Stimulated activated CD4-positive, alpha-beta T cell treated with anti-CD3 and anti-CD28 coated beads, TNF-alpha, amount 100 ng/mL, for 48 hours (primary cell): Measurements from ENCODE around the gene OBSCN.
A peak's percentile ranks its signal among the peaks of the same experiment; 100 is the strongest.

Experiments used
- DNase-seq, 3 donors: peaks; one replicate each; pipeline ENCODE4 v3.0.0-alpha.2; 2020; ENCODE audit warnings: low read depth in 3 of 3

OBSCN gene

DNA sequence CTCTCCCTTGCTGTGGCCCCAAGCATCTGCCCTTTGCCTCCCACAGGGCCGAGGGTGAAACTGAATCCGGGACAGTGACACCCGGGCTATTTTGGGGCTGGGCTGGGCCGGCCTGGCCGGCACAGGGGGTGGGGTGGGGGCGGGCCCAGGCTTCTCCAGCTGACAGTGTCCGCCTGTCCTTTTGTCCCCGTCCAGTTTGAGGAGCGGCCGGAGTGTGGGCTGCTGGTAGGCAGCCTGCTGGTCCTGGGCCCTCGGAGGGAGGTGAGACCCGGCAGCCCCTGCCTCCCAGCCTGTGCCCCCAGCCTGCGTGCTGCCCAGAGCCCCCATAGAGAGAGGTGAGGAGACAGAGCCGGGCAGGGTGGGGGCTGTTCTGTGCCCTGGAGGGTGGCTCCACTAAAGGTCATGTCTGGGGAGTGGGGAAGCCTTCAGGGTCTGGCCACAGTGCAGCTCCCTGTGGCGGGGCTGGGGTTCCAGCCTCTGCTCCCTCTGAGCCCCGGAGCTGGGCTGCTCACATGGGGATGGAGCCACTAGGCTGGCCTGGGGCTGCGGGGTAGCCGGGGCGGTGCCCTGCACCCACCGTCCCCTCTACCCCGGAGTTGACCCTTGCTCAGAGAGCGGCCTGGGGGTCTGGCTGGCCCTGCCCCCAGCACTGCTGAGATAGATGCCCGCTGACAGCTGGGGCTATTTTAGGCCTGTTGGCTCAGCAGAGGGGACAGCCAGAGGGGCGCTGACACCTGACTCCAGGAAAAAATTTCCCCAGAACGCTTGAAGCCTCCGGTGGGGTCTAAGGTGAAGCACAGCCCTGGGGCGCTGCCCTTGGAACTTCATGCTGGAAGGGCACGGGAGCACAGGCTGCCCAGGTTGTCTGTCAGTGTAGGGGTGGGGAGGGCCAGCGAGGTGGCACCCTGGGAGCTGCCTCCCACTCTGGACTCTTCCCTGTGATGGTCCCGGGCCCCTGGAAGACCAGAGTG is at the start of gene OBSCN:
Gene OBSCN (plus strand): TSS at position 194 of the 971 bp plus-strand sequence. CDS start 3,740 bp downstream, outside the sequence.
- no peak for DNase-seq

DNA sequence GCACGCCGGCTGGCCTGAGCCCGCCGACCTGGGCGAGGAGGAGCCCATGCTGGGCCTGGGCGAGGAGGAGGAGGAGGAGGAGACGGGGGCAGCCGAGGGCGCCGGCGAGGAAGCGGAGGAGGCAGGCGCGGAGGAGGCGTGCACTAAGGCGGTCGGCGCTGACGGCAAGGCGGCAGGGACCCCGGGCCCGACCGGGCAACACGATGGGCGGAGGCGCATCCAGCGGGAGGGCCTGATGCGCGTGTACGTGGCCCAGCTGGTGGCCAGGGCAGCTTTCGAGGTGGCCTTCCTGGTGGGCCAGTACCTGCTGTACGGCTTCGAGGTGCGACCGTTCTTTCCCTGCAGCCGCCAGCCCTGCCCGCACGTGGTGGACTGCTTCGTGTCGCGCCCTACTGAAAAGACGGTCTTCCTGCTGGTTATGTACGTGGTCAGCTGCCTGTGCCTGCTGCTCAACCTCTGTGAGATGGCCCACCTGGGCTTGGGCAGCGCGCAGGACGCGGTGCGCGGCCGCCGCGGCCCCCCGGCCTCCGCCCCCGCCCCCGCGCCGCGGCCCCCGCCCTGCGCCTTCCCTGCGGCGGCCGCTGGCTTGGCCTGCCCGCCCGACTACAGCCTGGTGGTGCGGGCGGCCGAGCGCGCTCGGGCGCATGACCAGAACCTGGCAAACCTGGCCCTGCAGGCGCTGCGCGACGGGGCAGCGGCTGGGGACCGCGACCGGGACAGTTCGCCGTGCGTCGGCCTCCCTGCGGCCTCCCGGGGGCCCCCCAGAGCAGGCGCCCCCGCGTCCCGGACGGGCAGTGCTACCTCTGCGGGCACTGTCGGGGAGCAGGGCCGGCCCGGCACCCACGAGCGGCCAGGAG is 49.5 kb upstream of the OBSCN start:
- no peak for DNase-seq

- no peak for DNase-seq
Observed at GRCh38 chr1:228159008-228159665, 48.7 kb upstream of the OBSCN start.

GRCh38 chr1:228160201-228160761 is 47.6 kb upstream of the OBSCN start:
- DNase-seq, result no peak

- no peak for DNase-seq
Observed at GRCh38 chr1:228161362-228161761, 46.5 kb upstream of the OBSCN start.

GRCh38 chr1:228161866-228162265 is 46.0 kb upstream of the OBSCN start:
- DNase-seq, result no peak

- DNase-seq, result no peak
Observed at GRCh38 chr1:228162286-228163006, 45.4 kb upstream of the OBSCN start.

DNA sequence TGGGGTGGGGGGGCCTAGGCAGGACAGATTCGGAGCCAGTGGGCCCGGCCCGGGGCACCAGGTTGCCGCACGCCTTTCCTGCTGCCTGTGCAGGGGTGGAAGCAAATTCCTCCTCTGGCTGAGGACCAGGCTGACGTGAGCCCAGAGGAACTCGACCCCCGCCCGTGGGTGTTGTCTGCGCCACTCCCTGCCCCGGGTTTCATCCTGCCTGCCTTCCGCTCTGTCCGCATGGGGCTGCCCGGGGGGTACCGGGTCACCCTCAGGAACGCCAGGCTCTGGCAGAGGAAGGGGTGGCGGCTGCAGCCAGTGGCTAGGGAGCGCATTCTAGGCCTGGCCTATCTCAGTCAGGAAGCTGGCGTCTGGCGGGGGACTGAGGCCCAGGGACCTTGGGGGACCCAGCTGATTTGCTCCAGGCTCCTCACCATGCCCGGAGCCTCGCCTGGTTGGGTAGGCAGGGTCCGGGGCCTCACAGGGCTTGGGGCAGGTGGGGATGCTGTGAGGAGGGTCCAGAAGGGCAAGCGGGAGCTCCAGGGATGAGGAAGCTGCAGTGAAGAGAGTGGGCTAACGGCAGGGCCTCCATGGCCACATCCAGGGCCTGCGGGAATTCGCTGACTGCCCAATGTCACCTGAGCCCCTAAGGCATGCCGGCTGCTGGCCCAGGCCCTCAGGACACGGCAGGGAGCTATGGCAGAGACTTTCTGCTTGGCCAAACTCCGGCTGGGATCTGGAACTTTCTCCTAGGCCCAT is 44.7 kb upstream of the OBSCN start:
- no peak for DNase-seq

GRCh38 chr1:228163776-228164519 is 43.9 kb upstream of the OBSCN start:
- no peak for DNase-seq

GRCh38 chr1:228164561-228165371 is 43.1 kb upstream of the OBSCN start:
- no peak for DNase-seq

GRCh38 chr1:228165372-228166169 is 42.3 kb upstream of the OBSCN start, which contains the start of gene IBA57:
Gene IBA57, plus strand, starts transcription at chr1:228165804. Its CDS starts 13 bp downstream, at chr1:228165817.
- DNase-seq, result peak; percentile 99 to 100 (median 99)

- DNase-seq, result peak; percentile 28 to 47 (median 40)
Observed at GRCh38 chr1:228166170-228166936, 41.5 kb upstream of the OBSCN start.

GRCh38 chr1:228168563-228169270 is 39.1 kb upstream of the OBSCN start:
- no peak for DNase-seq

DNA sequence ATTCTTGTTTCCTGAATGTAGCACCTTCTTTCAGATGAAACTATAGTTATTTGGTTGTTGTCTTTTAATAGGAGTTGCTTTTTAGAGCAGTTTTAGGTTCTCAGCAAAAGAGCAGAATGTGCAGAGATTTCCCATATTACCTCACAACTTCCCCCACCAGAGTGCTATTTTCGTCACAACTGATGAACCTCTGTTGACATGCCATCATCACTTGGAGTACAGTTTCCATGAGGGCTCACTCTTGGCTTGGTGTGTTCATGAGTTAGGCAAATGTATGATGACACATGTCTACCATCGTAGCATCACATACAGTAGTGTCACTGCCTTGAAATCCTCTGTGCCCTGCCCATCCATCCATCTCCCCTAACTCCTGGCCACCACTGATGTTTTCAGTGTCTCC is 38.5 kb upstream of the OBSCN start:
- no peak for DNase-seq

GRCh38 chr1:228170666-228171065 is 37.2 kb upstream of the OBSCN start:
- no peak for DNase-seq

- no peak for DNase-seq
Observed at GRCh38 chr1:228171221-228171891, 36.5 kb upstream of the OBSCN start.
